Activated gamma-delta T cell treated with Interleukin-2 at 50 U/mL for 16 hours (primary cell): ENCODE data around the gene CCDC92B.
"Not testable (repeated sequence)": the region's sequence is repeated elsewhere in the genome, so short reads cannot be mapped to it uniquely, and the experiment has no call there.

Experiments used
- DNase-seq: peaks from one replicate; pipeline ENCODE4 v3.0.0-alpha.2; 2020

Gene CCDC92B

GRCh38 chr17:2688351-2689342 lies 60.8 kb downstream of the CCDC92B start:
- DNase-seq: no peak

GRCh38 chr17:2687074-2687418 lies 62.4 kb downstream of the CCDC92B start:
- DNase-seq: no peak

- DNase-seq: no peak
Observed at GRCh38 chr17:2685696-2686095, 63.8 kb downstream of the CCDC92B start.

GRCh38 chr17:2684549-2684948 lies 64.9 kb downstream of the CCDC92B start:
- no peak for DNase-seq

GRCh38 chr17:2683912-2684311 lies 65.5 kb downstream of the CCDC92B start:
- DNase-seq: no peak

- DNase-seq: no peak
Observed at GRCh38 chr17:2682176-2682938, 67.1 kb downstream of the CCDC92B start.

- DNase-seq: no peak
Observed at GRCh38 chr17:2681650-2682049, 67.8 kb downstream of the CCDC92B start.

GRCh38 chr17:2680961-2681360 lies 68.5 kb downstream of the CCDC92B start:
- DNase-seq: no peak

- not testable (repeated sequence) for DNase-seq
Observed at GRCh38 chr17:2679247-2679646, 70.2 kb downstream of the CCDC92B start.
